SK-N-SH treated with all-trans-retinoic acid at 6 μM for 48 hours (cell line): ENCODE results near the gene VPS13D.

Experiments used
- ATAC-seq: fragments of 200-7000 bp; cut with Tn5 transposase; 3 replicates; pipeline ENCODE4 v1.9.1; 2020; ENCODE audit warnings: mild to moderate bottlenecking, moderate library complexity
- ARNTL ChIP-seq: fragments of 450-650 bp; formaldehyde crosslinking; IDR thresholded peaks from 2 replicates; pipeline ENCODE4 v1.5.0; 2020; ENCODE audit warnings: low read depth, mild to moderate bottlenecking, moderate library complexity, borderline replicate concordance
- BACH2 ChIP-seq: fragments of 250-450 bp; sonication (Bioruptor Pico); IDR thresholded peaks from 2 replicates; pipeline ENCODE4 v1.9.0; 2021; ENCODE audit warnings: mild to moderate bottlenecking, borderline replicate concordance
- ESRRG ChIP-seq: fragments of 250-450 bp; sonication (Bioruptor Pico); IDR thresholded peaks from 2 replicates; pipeline ENCODE4 v1.6.1; 2021; ENCODE audit warnings: mild to moderate bottlenecking
- GLIS3 ChIP-seq: fragments of 250-450 bp; sonication (Bioruptor Pico); IDR thresholded peaks from 2 replicates; pipeline ENCODE4 v1.5.0; 2020; ENCODE audit warnings: mild to moderate bottlenecking, moderate library complexity
- OSR1 ChIP-seq: fragments of 250-450 bp; sonication (Bioruptor Pico); IDR thresholded peaks from 2 replicates; pipeline ENCODE4 v1.8.0; 2022; ENCODE audit warnings: moderate library complexity, mild to moderate bottlenecking, inconsistent platforms
- PPARA ChIP-seq: fragments of 250-450 bp; sonication (Bioruptor Pico); IDR thresholded peaks from 2 replicates; pipeline ENCODE4 v1.5.0; 2020; ENCODE audit warnings: mild to moderate bottlenecking, borderline replicate concordance
- SNAI2 ChIP-seq: fragments of 250-450 bp; sonication (Bioruptor Pico); IDR thresholded peaks from 2 replicates; pipeline ENCODE4 v1.5.0; 2020; ENCODE audit warnings: mild to moderate bottlenecking, moderate library complexity
- TOX ChIP-seq: fragments of 250-450 bp; sonication (Bioruptor Pico); IDR thresholded peaks from 2 replicates; pipeline ENCODE4 v1.8.0; 2021; ENCODE audit warnings: mild to moderate bottlenecking, moderate library complexity, borderline replicate concordance
- ZC3H10 ChIP-seq: fragments of 250-450 bp; sonication (Bioruptor Pico); IDR thresholded peaks from 2 replicates; pipeline ENCODE4 v1.5.1; 2021; ENCODE audit warnings: mild to moderate bottlenecking, moderate library complexity
- ZFP3 ChIP-seq: fragments of 250-450 bp; sonication (Bioruptor Pico); IDR thresholded peaks from 2 replicates; pipeline ENCODE4 v1.5.0; 2020; ENCODE audit warnings: mild to moderate bottlenecking, moderate library complexity
- ZFP30 ChIP-seq: fragments of 450-650 bp; formaldehyde crosslinking; IDR thresholded peaks from 2 replicates; pipeline ENCODE4 v1.5.0; 2022; ENCODE audit warnings: mild to moderate bottlenecking, moderate library complexity
- ZNF70 ChIP-seq: fragments of 450-650 bp; formaldehyde crosslinking; IDR thresholded peaks from 2 replicates; pipeline ENCODE4 v1.5.0; 2020; ENCODE audit warnings: mild to moderate bottlenecking, moderate library complexity
- TF ChIP-seq, protein P1 (sequence below): fragments of 250-450 bp; sonication (Bioruptor Pico); IDR thresholded peaks from 2 replicates; pipeline ENCODE4 v1.5.0; 2020; ENCODE audit warnings: mild to moderate bottlenecking, moderate library complexity
- TF ChIP-seq, protein P2 (sequence below): fragments of 250-450 bp; sonication (Bioruptor Pico); IDR thresholded peaks from 2 replicates; pipeline ENCODE4 v1.5.1; 2020; ENCODE audit warnings: low read depth, mild to moderate bottlenecking, moderate library complexity
- TF ChIP-seq, protein P3 (sequence below): fragments of 250-450 bp; sonication (Bioruptor Pico); IDR thresholded peaks from 2 replicates; pipeline ENCODE4 v1.8.0; 2020; ENCODE audit warnings: mild to moderate bottlenecking, moderate library complexity, borderline replicate concordance
- TF ChIP-seq, protein P4 (sequence below): fragments of 250-450 bp; sonication (Bioruptor Pico); IDR thresholded peaks from 2 replicates; pipeline ENCODE4 v1.5.1; 2021; ENCODE audit warnings: mild to moderate bottlenecking, moderate library complexity

VPS13D gene, protein sequence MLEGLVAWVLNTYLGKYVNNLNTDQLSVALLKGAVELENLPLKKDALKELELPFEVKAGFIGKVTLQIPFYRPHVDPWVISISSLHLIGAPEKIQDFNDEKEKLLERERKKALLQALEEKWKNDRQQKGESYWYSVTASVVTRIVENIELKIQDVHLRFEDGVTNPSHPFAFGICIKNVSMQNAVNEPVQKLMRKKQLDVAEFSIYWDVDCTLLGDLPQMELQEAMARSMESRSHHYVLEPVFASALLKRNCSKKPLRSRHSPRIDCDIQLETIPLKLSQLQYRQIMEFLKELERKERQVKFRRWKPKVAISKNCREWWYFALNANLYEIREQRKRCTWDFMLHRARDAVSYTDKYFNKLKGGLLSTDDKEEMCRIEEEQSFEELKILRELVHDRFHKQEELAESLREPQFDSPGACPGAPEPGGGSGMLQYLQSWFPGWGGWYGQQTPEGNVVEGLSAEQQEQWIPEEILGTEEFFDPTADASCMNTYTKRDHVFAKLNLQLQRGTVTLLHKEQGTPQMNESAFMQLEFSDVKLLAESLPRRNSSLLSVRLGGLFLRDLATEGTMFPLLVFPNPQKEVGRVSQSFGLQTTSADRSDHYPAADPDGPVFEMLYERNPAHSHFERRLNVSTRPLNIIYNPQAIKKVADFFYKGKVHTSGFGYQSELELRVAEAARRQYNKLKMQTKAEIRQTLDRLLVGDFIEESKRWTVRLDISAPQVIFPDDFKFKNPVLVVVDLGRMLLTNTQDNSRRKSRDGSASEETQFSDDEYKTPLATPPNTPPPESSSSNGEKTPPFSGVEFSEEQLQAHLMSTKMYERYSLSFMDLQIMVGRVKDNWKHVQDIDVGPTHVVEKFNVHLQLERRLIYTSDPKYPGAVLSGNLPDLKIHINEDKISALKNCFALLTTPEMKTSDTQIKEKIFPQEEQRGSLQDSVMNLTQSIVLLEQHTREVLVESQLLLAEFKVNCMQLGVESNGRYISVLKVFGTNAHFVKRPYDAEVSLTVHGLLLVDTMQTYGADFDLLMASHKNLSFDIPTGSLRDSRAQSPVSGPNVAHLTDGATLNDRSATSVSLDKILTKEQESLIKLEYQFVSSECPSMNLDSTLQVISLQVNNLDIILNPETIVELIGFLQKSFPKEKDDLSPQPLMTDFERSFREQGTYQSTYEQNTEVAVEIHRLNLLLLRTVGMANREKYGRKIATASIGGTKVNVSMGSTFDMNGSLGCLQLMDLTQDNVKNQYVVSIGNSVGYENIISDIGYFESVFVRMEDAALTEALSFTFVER (N-terminal part only)

DNA sequence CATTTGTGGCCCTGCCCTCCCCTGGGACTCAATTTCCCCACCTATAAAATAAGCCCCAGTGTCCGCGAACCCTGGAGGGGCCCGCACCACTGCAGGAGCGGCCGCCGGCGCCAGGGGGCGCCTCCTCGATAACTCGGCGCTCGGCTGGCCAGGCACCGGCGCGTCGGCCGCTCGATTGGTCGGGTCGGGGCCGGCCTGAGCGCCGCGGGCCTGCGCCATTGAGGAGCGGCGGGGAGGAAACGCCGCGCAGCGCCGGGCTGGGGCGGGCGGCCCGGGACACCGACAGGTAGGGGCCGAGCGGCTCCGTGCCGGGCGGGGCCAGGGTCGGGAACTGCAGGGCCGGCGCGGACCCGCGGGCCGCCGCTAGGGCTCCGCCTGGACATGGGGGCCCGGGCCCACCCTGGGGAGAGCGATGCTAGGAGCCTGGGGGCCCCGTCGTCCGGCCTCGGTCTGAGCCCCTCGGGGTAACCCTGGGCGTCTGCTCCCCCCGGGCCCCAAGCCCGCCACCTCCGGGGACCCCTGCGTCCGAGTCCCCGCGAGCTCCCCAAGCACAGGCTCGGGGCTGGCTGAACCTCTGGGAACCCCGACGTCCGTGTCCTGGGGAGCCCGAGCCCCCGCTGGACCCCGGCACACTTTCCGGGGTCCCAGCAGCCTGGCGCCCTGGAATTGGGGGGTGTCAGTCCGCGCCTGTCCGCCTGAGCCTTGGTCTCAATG, at the start of gene VPS13D:
TSS of gene VPS13D (plus strand) at position 196 of the 714 bp plus-strand sequence. CDS start 4,237 bp downstream, outside the sequence.
- no peak for TF ChIP-seq ZC3H10 (CRISPR knock-in tag)
- no peak for TF ChIP-seq PPARA (CRISPR knock-in tag)
- TF ChIP-seq SNAI2 = no peak
- no peak for TF ChIP-seq ARNTL (CRISPR knock-in tag)
- no peak for TF ChIP-seq ESRRG (CRISPR knock-in tag)
- no peak for TF ChIP-seq ZFP3
- TF ChIP-seq, protein P1, sequence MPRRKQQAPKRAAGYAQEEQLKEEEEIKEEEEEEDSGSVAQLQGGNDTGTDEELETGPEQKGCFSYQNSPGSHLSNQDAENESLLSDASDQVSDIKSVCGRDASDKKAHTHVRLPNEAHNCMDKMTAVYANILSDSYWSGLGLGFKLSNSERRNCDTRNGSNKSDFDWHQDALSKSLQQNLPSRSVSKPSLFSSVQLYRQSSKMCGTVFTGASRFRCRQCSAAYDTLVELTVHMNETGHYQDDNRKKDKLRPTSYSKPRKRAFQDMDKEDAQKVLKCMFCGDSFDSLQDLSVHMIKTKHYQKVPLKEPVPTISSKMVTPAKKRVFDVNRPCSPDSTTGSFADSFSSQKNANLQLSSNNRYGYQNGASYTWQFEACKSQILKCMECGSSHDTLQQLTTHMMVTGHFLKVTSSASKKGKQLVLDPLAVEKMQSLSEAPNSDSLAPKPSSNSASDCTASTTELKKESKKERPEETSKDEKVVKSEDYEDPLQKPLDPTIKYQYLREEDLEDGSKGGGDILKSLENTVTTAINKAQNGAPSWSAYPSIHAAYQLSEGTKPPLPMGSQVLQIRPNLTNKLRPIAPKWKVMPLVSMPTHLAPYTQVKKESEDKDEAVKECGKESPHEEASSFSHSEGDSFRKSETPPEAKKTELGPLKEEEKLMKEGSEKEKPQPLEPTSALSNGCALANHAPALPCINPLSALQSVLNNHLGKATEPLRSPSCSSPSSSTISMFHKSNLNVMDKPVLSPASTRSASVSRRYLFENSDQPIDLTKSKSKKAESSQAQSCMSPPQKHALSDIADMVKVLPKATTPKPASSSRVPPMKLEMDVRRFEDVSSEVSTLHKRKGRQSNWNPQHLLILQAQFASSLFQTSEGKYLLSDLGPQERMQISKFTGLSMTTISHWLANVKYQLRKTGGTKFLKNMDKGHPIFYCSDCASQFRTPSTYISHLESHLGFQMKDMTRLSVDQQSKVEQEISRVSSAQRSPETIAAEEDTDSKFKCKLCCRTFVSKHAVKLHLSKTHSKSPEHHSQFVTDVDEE (CRISPR knock-in tag) = no peak
- no peak for TF ChIP-seq GLIS3 (CRISPR knock-in tag)
- TF ChIP-seq, protein P2, sequence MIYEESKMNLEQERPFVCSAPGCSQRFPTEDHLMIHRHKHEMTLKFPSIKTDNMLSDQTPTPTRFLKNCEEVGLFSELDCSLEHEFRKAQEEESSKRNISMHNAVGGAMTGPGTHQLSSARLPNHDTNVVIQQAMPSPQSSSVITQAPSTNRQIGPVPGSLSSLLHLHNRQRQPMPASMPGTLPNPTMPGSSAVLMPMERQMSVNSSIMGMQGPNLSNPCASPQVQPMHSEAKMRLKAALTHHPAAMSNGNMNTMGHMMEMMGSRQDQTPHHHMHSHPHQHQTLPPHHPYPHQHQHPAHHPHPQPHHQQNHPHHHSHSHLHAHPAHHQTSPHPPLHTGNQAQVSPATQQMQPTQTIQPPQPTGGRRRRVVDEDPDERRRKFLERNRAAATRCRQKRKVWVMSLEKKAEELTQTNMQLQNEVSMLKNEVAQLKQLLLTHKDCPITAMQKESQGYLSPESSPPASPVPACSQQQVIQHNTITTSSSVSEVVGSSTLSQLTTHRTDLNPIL (CRISPR knock-in tag) = no peak
- ATAC-seq = peak; percentile 89

DNA sequence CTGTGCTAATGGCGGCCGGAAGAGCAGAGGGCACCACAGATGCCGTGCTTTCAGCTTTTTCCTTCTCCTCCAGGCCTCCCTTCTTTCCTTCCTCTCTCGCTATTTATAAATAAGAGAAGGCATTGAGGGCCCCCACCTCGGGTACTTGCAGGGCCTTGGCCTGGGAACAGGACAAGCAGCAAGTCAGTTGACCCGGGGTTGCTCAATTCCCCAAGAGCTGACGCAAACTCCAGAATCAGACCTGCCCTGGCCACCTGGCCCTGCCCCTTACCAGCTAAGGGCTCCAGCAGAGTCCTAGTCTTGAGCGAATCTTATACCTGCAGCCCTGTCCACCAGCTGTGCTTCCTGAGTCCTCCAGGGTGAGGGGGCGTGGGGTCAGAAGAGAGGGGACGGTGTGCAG, 49.5 kb upstream of the VPS13D start:
- no peak for ATAC-seq

DNA sequence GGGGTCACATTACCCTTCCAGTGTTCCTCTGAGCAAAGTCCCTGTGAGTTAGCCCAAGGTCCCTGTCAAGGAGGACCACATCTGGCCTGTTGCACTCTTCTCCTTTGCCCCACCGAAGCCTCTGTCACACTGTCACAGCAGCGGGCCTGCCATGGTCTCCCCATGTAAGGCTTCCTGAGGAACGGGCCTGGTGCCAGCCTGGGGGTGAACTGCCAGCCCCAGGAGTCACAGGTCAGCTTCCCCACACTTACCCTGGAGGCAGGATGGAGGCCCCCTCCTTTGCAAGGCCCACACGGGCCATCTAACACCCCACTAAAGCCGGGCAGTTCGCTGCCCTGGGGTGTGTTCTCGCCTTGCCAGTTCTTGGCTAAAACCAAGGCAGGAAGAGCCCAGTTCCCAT, 48.9 kb upstream of the VPS13D start:
- TF ChIP-seq, protein P3, sequence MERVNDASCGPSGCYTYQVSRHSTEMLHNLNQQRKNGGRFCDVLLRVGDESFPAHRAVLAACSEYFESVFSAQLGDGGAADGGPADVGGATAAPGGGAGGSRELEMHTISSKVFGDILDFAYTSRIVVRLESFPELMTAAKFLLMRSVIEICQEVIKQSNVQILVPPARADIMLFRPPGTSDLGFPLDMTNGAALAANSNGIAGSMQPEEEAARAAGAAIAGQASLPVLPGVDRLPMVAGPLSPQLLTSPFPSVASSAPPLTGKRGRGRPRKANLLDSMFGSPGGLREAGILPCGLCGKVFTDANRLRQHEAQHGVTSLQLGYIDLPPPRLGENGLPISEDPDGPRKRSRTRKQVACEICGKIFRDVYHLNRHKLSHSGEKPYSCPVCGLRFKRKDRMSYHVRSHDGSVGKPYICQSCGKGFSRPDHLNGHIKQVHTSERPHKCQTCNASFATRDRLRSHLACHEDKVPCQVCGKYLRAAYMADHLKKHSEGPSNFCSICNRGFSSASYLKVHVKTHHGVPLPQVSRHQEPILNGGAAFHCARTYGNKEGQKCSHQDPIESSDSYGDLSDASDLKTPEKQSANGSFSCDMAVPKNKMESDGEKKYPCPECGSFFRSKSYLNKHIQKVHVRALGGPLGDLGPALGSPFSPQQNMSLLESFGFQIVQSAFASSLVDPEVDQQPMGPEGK (CRISPR knock-in tag) = no peak
- TF ChIP-seq, protein P2 (CRISPR knock-in tag) = no peak
- TF ChIP-seq OSR1 (CRISPR knock-in tag) (no peak), ZFP30 (no peak)
- no peak for ATAC-seq

More for the DNA sequence above, 49.5 kb upstream of the VPS13D start:
- TF ChIP-seq ESRRG (CRISPR knock-in tag) = no peak
- no peak for TF ChIP-seq ARNTL (CRISPR knock-in tag)
- TF ChIP-seq, protein P3 (CRISPR knock-in tag) = no peak
- TF ChIP-seq ZNF70 (CRISPR knock-in tag) = no peak
- TF ChIP-seq SNAI2 = no peak
- no peak for TF ChIP-seq ZC3H10 (CRISPR knock-in tag)
- TF ChIP-seq TOX (CRISPR knock-in tag) = no peak
- TF ChIP-seq, protein P4, sequence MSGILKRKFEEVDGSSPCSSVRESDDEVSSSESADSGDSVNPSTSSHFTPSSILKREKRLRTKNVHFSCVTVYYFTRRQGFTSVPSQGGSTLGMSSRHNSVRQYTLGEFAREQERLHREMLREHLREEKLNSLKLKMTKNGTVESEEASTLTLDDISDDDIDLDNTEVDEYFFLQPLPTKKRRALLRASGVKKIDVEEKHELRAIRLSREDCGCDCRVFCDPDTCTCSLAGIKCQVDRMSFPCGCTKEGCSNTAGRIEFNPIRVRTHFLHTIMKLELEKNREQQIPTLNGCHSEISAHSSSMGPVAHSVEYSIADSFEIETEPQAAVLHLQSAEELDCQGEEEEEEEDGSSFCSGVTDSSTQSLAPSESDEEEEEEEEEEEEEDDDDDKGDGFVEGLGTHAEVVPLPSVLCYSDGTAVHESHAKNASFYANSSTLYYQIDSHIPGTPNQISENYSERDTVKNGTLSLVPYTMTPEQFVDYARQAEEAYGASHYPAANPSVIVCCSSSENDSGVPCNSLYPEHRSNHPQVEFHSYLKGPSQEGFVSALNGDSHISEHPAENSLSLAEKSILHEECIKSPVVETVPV (CRISPR knock-in tag) = no peak
- TF ChIP-seq PPARA (CRISPR knock-in tag) = no peak
- no peak for TF ChIP-seq BACH2
- TF ChIP-seq GLIS3 (CRISPR knock-in tag) = no peak
- TF ChIP-seq ZFP30 = no peak
